H1 (cell line): ENCODE measurements around the gene NEBL.

Source experiments
- CTCF ChIP-seq, 3 experiments: IDR thresholded peaks; 1 replicate in 2 of 3; 2 replicates in 1 of 3; pipeline versions ENCODE4 v1.5.1 to v1.6.1; 2011; ENCODE audit warnings: low read length in 3 of 3, mild to moderate bottlenecking in 3 of 3, inconsistent platforms in 2 of 3, low read depth in 1 of 3, moderate library complexity in 1 of 3; ENCODE audit not compliant: insufficient read depth in 1 of 3; ENCODE audit errors: control extremely low read depth in 1 of 3
- EGR1 ChIP-seq: IDR thresholded peaks from 2 replicates; pipeline ENCODE4 v1.6.1; 2011; ENCODE audit warnings: low read depth, low read length, borderline replicate concordance
- EP300 ChIP-seq, 2 experiments: IDR thresholded peaks; 1 replicate in 1 of 2; 2 replicates in 1 of 2; pipeline ENCODE4 v1.6.1; 2011 to 2012; ENCODE audit warnings: low read depth in 2 of 2, low read length in 2 of 2, mild to moderate bottlenecking in 2 of 2, borderline replicate concordance in 1 of 2, inconsistent platforms in 1 of 2, moderate library complexity in 1 of 2
- EZH2 ChIP-seq: fragments of 200-600 bp; sonication (generic); IDR thresholded peaks from 2 replicates; pipeline ENCODE4 v1.7.1; 2012; ENCODE audit warnings: low read depth, mild to moderate bottlenecking, moderate library complexity, low read length, inconsistent platforms; ENCODE audit not compliant: severe bottlenecking
- FOSL1 ChIP-seq: IDR thresholded peaks from 2 replicates; pipeline ENCODE4 v1.6.1; 2011; ENCODE audit warnings: mild to moderate bottlenecking, low read depth, low read length, moderate library complexity; ENCODE audit not compliant: insufficient read depth
- POLR2A ChIP-seq, 2 experiments: IDR thresholded peaks; 1 replicate in 1 of 2; 2 replicates in 1 of 2; pipeline ENCODE4 v1.6.1; 2011; ENCODE audit warnings: low read depth in 2 of 2, low read length in 2 of 2, mild to moderate bottlenecking in 2 of 2; ENCODE audit errors: control extremely low read depth in 1 of 2
- POU5F1 ChIP-seq: IDR thresholded peaks from 2 replicates; pipeline ENCODE4 v1.6.1; 2011; ENCODE audit warnings: low read depth, mild to moderate bottlenecking, low read length, moderate library complexity
- RBBP5 ChIP-seq: IDR thresholded peaks from 2 replicates; pipeline ENCODE4 v1.7.1; 2012; ENCODE audit warnings: low read depth, mild to moderate bottlenecking, inconsistent platforms, low read length, moderate library complexity, borderline replicate concordance
- TAF1 ChIP-seq: IDR thresholded peaks from 2 replicates; pipeline ENCODE4 v1.6.1; 2011; ENCODE audit warnings: mild to moderate bottlenecking, low read depth, low read length
- TCF12 ChIP-seq: IDR thresholded peaks from 2 replicates; pipeline ENCODE4 v1.6.1; 2011; ENCODE audit warnings: low read depth, mild to moderate bottlenecking, low read length

- TF ChIP-seq POLR2A (IDR thresholded peaks at IDR 0.05; ENCODE audit: control extremely low read depth in 1 of 2, low read depth in 2 of 2, low read length in 2 of 2) (no peak), EGR1 (no peak), CTCF (IDR thresholded peaks at IDR 0.05; ENCODE audit: control extremely low read depth in 1 of 3, insufficient read depth in 1 of 3, low read depth in 1 of 3, low read length in 3 of 3) (no peak), EZH2 (no peak), RBBP5 (no peak), TCF12 (no peak), EP300 (IDR thresholded peaks at IDR 0.05; ENCODE audit: borderline replicate concordance in 1 of 2, low read depth in 2 of 2, low read length in 2 of 2) (no peak), TAF1 (no peak), FOSL1 (no peak), POU5F1 (no peak)
Measured at GRCh38 chr10:20893297-20893696, 3.8 kb downstream of the NEBL start.
